HL-60/S4 (cell line): ENCODE results near the gene KRTAP5-6.

ENCODE experiments used
- in situ Hi-C: fragments of 300-500 bp; cut with MboI; formaldehyde crosslinking; loops from 2 replicates; pipeline ENCODE4 v1.14.3; 2022; ENCODE audit warnings: low sequenced_read_pairs

The KRTAP5-6 gene

GRCh38 chr11:1699771-1700170, 2.8 kb downstream of the KRTAP5-6 start:
- in situ Hi-C loops = loop anchor here (10.0 kb wide), 1 partner anchor 135 kb away; the partner anchor contains the start of genes SYT8 and TNNI2

GRCh38 chr11:1701091-1701807, 4.3 kb downstream of the KRTAP5-6 start:
- in situ Hi-C loops = no loop called here

DNA sequence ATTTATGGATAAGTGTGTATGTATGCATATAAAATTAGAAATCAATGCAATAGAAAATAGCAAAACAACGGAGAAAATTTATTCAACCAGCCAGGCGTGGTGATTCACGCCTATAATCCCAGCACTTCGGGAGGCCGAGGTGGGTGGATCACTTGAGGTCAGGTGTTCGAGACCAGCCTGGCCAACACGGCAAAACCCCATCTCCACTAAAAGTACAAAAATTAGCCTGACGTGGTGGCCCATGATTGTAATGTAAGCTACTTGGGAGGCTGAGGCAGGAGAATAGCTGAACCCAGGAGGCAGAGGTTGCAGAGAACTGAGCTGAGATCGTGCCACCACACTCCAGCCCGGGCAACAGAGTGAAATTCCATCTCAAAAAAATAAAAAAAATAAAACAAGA, 5.5 kb downstream of the KRTAP5-6 start:
- in situ Hi-C loops = no loop called here

DNA sequence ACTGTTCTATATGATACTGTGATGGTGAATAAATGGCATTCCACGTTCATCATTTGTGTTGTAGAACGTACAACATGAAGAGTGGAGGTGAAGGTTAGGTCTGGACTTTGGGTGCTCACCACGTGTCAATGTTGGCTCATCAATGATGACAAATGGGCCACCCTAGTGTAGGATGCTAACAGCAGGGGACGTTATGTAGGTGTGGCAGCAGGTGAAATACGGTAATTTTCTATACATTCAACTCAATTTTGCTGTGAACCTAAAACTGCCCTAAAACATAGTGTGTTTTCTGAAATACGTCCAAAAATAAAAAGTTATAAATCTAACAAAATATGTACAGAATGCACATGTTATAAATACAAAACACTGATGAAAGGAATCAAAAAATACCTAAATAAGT, 6.2 kb downstream of the KRTAP5-6 start:
- in situ Hi-C loops = no loop called here

- in situ Hi-C loops = no loop called here
Observed at GRCh38 chr11:1705126-1706052, 8.4 kb downstream of the KRTAP5-6 start.

DNA sequence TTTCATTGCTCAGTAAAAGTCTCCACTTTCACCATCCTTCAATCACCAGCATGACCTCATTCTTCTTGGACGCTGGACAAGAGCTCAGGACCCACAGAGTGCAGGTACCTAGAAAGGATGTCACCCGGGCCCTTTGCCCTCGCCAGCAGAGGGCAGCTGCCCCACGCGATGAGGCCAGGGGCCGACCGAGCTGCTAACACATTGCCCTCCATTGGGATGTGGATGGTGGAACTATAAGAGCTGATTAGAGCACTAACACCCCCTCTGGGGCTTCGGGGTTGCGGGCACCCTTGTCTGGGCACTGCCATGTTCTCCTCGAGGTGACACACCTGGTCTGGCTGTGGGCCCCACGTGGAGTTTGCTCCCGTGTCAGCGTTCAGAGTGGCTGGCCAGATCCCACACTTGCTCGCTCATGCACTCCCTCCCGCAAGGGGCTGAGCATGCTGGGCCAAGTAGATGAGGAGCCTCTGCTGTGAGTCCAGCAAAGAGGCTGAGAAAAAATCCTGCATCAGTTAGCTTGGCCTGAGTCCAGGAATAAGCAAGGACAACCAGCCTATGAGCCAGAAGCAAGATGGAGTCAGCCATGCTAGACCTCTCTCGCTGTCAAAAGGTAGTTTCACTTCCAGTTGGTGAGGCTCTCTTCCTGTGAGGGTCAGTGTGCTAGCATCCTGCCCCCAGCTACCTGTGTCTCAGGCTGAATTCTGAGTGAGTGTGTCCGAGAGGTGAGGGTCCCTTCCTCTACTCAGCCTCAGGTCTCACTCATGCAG, 9.8 kb downstream of the KRTAP5-6 start:
- in situ Hi-C loops = no loop called here

DNA sequence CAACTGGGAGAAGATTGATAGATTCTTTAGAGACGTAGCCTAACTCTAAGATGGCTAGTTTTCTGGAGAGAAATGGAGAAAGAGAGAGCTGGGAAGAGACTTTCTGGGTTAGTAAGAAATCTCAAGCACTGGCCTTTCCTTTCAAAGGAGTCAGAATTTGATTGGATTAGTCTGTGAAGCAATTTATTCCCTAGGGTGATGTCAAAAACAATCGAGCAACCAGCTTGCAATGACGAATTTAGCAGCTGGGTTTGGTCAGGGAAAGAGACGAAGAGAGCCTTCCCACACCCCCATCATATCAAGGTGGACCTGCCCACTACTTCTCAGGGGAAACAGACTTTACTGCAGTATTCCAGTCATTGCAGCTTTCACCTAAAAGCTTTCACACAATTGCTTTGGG, 10.8 kb downstream of the KRTAP5-6 start:
- in situ Hi-C loops = no loop called here

GRCh38 chr11:1708716-1709115, 11.7 kb downstream of the KRTAP5-6 start:
- in situ Hi-C loops = no loop called here

DNA sequence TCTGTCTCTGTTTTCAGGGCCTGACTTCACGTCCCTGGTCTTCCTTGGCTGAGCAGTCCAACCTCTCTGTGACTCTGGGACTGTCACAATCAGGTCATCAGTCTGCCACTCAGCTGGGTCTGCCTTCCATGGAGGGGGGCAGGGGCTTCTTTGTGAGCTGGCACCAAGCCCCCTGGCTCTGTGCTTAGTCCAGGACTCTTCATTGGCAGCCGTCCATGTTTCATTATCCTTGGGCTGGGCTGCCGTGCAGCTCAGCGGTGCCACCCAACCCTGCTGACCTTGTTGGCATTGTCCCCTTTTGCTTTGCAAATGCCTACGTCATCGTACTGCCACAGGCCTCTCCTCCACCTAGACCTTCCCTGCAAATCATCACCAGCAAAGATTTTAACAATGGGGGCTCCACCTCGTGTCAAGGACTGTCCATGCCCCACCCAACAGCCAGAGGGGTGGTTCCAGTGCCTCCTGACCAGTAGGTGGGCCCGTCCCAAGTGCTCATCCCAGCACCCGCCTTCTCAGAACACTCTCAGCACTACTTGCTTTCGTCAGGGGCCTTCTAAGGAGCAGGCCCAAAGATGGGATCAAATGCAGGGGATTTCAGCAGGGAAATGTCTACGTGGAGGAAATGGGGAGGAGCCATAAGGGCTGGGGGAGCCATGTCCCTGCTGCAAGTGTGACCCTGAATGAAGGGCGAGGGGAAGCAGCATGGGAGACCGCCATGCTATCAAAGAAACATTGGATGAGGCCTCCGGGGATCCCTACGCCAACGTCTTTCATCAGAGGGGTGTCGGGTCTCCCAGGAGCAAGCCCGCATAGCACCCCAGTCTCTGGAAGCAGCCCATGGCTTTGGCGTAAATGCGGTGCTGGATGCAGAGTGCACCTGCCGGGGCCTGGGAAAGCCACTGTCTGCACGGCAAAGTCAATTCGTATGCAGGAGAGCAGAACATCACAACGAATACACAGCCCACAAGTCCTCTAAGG, 18.2 kb downstream of the KRTAP5-6 start:
- in situ Hi-C loops = no loop called here

DNA sequence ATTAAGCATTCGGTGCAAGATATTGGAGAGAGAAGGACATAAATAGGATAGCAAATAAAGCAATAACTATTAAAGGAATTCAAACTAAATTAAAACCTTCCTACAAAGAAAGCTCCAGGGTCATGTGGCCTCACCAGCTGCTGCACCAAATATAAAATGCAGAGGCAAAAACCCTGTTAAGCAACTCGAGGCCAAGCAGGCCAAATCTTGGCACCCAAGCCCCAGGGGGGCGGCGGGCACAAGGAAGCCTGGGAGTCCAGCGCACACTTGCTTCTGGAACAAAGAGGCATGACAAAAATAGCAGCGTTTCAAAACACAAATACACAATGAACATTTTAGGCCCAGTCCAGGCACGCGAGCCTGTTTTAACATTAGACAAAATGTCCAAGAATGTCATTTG, 20.8 kb downstream of the KRTAP5-6 start:
- in situ Hi-C loops = no loop called here

DNA sequence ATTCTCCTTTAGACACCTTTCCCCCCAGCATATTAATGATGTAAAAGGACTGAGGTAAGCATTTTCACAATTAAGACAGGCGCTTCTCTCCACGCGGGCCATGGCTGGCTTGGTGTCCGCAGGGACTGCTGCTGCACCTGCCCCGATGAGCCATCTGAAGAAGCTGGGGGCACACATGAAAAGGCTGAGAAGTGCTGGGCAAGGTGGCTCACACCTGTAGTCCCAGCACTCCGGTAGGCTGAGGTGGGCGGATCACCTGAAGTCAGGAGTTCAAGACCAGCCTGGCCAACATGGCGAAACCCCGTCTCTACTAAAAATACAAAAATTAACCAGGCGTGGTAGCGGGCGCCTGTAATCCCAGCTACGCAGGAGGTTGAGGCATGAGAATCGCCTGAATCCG, 21.3 kb downstream of the KRTAP5-6 start:
- in situ Hi-C loops = no loop called here

GRCh38 chr11:1719781-1720180, 22.8 kb downstream of the KRTAP5-6 start:
- in situ Hi-C loops = no loop called here

- in situ Hi-C loops = no loop called here
Observed at GRCh38 chr11:1727096-1727690, 30.2 kb downstream of the KRTAP5-6 start.

DNA sequence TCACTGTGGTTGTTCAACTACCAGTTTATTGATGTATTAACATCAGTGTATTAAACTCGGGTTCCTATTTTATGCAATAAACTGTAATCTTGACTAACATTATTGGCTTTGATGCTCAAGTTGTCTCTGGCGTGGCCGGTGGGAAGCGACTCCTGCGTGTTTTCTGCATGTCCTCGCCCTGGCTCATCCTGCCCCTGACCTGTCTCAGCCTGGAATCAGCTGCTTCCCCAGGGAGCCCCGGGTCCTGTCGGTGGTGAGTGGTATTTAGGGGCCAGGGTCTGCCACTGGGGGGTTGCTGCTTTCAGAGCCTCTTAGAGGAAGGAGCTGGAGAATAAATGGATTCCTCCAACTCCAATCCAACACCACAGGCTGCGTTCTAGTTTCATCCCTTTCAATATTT, 30.9 kb downstream of the KRTAP5-6 start:
- in situ Hi-C loops = no loop called here

- in situ Hi-C loops = no loop called here
Observed at GRCh38 chr11:1728301-1728700, 31.3 kb downstream of the KRTAP5-6 start.

GRCh38 chr11:1728931-1729691, 32.1 kb downstream of the KRTAP5-6 start:
- in situ Hi-C loops = no loop called here

DNA sequence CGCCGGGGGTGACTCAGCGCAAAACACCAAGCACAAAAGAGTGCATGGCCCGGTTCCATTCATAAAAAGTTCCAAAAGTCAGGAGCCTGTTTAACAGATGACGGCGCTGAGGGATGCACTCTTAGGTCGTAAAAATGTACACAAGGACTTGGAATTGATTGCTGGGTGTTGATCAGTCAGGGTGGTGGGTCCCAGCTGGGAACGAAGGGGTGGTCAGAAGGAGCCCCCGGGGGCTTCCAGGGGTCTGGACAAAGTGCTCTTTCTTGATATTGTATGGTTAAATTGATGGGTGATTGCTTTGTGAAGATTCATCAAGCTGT, 32.7 kb downstream of the KRTAP5-6 start:
- in situ Hi-C loops = no loop called here

GRCh38 chr11:1730059-1730629, 33.1 kb downstream of the KRTAP5-6 start:
- in situ Hi-C loops = no loop called here
